LNCaP clone FGC (cell line): Measurements from ENCODE around the gene PHF23.

ENCODE experiments used
- DNase-seq: peaks from one replicate; pipeline ENCODE4 v3.0.0-alpha.2; 2011; ENCODE audit warnings: low read depth
- H3K4me3 ChIP-seq: 2 replicates; pipeline ENCODE4 v1.5.1; 2011; ENCODE audit warnings: mild to moderate bottlenecking, low read depth, low read length, control low read depth
- TF ChIP-seq, protein P1 (sequence below): IDR thresholded peaks from 2 replicates; pipeline ENCODE4 v1.5.1; 2012; ENCODE audit warnings: mild to moderate bottlenecking; ENCODE audit not compliant: control insufficient read depth, insufficient read depth; ENCODE audit errors: extremely low read depth

Gene PHF23

DNA sequence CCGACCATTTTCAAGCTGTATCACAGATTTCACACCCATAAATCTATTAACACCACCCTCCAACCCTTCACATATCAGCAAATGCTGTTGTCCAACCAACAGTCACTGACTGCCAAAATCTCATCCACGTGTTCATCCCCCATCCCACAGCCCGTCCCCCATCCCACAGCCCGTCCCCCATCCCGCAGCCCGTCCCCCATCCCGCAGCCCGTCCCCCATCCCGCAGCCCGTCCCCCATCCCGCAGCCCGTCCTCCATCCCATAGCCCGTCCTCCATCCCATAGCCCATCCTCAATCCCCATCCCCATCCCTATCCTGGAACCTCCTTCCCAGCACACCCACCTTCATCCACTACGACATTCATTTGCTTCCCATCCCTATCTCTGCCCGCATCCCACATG, 33.7 kb downstream of the PHF23 start:
- DNase-seq, result no peak
- TF ChIP-seq, protein P1, sequence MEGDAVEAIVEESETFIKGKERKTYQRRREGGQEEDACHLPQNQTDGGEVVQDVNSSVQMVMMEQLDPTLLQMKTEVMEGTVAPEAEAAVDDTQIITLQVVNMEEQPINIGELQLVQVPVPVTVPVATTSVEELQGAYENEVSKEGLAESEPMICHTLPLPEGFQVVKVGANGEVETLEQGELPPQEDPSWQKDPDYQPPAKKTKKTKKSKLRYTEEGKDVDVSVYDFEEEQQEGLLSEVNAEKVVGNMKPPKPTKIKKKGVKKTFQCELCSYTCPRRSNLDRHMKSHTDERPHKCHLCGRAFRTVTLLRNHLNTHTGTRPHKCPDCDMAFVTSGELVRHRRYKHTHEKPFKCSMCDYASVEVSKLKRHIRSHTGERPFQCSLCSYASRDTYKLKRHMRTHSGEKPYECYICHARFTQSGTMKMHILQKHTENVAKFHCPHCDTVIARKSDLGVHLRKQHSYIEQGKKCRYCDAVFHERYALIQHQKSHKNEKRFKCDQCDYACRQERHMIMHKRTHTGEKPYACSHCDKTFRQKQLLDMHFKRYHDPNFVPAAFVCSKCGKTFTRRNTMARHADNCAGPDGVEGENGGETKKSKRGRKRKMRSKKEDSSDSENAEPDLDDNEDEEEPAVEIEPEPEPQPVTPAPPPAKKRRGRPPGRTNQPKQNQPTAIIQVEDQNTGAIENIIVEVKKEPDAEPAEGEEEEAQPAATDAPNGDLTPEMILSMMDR, result no peak
- H3K4me3 ChIP-seq, result no peak overlapping the region

DNA sequence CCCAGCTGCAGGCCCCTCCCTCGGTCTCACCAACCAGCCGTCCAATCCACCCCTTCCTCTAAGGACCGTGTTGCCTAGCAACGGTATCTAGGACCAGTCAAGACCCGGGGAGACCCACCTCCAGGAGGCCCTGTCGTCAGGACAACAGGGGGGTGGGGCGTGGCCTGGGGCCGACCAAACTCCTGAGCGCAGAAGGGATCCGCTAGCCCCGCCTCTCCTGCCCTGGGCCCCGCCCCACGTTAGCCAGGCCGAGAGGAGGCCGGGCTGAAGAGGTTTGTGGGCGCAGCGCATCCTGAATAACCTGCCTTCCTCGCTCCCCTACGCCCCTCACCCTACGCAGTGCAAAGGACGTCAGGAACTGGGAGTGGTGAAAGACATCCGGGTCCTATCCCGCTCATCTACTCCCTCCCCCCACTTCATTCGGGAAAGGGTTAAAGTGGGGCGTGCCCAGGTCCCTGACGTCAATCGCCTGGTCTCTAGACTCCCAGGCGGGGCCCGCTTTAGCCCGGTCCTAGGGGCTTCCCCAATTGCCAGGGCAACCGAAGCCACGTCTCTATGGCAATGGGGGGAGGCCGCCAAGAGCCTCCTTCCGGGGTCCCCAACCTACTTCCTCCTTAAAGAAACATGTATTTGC, 34.3 kb downstream of the PHF23 start:
- DNase-seq, result no peak
- H3K4me3 ChIP-seq, result no peak overlapping the region
- TF ChIP-seq, protein P1, result no peak

DNA sequence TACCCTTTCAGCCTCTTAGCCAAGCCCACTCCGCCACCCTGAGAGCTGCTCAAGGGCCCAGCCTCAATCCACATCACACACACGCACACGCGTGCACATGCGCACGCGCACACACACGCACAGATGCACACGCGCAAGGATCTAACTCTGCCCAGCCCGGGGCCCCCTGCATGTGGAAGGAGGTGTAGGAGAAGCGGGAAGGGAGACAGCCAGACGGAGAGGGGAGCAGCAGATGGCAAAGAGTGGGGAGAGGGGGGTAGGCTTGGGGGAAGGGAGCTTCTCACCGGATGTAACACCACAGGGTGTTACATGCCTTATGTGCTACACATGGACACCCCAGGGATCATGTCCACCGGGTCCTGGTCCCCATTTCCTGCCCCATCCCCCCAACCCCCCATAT, 34.9 kb downstream of the PHF23 start:
- TF ChIP-seq, protein P1, result no peak
- DNase-seq, result no peak
- no peak overlapping the region for H3K4me3 ChIP-seq

DNA sequence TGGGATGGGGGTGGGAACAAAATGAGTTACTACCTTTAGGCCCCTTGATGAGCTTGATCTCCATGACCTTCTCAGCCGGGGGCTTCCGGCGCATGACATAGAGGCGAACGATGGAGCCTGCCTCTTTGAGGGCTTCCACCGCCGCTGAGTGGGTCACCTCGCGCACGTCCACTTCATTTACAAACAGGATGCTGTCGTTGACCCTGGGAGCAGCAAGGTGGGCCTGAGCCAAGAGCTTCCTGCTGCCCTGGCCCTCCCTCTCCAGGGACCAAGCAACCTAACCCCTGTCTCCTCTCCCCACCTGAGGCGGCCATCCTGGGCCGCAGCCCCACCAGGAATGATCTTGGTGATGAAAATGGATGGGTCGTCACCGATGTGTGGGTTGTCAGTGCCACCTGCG, 35.9 kb downstream of the PHF23 start:
- TF ChIP-seq, protein P1, result no peak
- DNase-seq, result no peak

DNA sequence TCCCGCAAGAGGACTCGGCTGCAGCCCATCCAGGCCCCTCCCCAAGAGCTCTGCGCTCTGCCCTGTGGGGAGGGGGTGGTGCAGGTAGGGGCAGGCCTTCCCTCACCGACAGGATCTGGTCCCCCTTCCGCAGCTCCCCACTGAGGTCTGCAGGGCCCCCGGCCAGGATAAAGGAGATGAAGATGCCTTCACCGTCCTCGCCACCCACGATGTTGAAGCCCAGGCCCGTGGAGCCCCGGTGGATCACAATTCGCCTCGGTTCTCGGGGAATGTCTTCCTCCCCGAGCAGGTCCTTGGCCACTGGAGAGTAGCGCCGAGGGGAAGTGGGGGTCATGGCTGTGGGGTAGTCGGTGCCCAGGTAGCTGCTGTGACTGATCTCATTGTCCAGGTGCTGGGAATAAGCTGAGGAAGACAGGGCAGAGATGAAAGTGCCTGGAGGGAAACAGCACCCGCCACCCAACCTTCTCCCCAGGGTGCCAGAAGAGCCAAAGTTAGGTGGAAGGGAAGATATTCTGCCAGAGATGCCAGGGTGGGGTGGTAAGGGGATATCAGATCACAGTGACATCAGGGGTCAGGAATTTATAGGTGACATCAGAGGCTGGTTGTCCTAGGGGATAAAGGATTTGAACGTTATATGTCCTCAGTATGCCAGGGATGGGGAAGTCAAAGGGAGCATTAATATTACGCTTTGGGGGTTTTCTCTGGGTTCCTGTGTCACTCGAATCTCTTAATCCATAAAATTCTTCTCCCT, 42.4 kb downstream of the PHF23 start:
- H3K4me3 ChIP-seq, result no peak overlapping the region
- DNase-seq, result no peak
- TF ChIP-seq, protein P1, result no peak

More for the DNA sequence above, 35.9 kb downstream of the PHF23 start:
- H3K4me3 ChIP-seq, result no peak overlapping the region

DNA sequence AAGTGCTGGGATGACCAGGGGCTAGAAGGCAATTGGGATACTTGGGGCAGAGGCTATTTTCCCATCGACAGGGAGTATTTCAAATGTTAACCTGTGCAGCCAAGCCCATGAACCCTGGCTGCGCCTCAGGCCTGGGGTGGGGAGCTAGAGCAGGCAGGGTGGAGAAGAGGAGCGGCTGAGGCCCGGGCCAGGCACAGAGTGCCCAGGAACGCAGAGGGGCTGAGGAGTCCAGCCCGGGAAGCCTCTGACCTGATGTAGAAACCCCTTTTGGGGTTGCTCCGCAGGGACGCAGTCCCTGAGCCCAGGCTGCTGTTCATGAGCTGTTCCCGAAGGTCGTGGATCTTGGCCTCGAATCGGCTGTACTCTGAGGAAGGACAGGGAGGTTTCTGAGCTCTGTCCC, 43.3 kb downstream of the PHF23 start:
- TF ChIP-seq, protein P1, result no peak
- DNase-seq, result no peak
- no peak overlapping the region for H3K4me3 ChIP-seq
